RWPE1 (cell line): ENCODE results near the gene C22orf31.

ENCODE experiments used
- CTCF ChIA-PET: fragments of 350-600 bp; sonication (Branson Sonifier 250); formaldehyde crosslinking; extraction: SDS; loops from one replicate; lab custom pipeline; 2021; lab: Yijun Ruan, JAX
- POLR2A ChIA-PET: fragments of 400-600 bp; formaldehyde crosslinking; extraction: SDS; loops from one replicate; lab custom pipeline; 2020; ENCODE audit warnings: antibody characterized with exemption; ENCODE audit not compliant: low non-redundant PET; lab: Yijun Ruan, JAX
- DNase-seq: peaks from one replicate; pipeline ENCODE4 v3.0.0; 2012; ENCODE audit warnings: low spot score
- H3K27ac ChIP-seq: fragments of 450-650 bp; 2 replicates; pipeline ENCODE4 v1.5.1; 2017
- CTCF ChIP-seq: fragments of 450-650 bp; conservative IDR thresholded peaks from 2 replicates; pipeline ENCODE4 v1.5.1; 2017; ENCODE audit warnings: low read depth, mild to moderate bottlenecking

Gene C22orf31

GRCh38 chr22:29060931-29061330 lies 700 bp downstream of the C22orf31 start:
- no peak overlapping the region for H3K27ac ChIP-seq
- TF ChIP-seq CTCF, result no peak
- CTCF ChIA-PET, result no interaction called here
- DNase-seq, result no peak
- POLR2A ChIA-PET, result no interaction called here

GRCh38 chr22:29060251-29060869 lies 1.3 kb downstream of the C22orf31 start:
- POLR2A ChIA-PET, result no interaction called here

GRCh38 chr22:29056472-29056871 lies 5.2 kb downstream of the C22orf31 start:
- H3K27ac ChIP-seq, result no peak overlapping the region
- TF ChIP-seq CTCF, result no peak
- ChIA-PET CTCF (interaction anchor here (0.6 to 1.1 kb wide), 2 partner anchors 16 to 149 kb away, joined by 3 to 4 read pairs; partner anchors contain the start of gene EMID1), POLR2A (no interaction called here)
- DNase-seq, result no peak

More at GRCh38 chr22:29060251-29060869, 1.3 kb downstream of the C22orf31 start:
- DNase-seq, result no peak
- no peak for TF ChIP-seq CTCF
- H3K27ac ChIP-seq, result no peak overlapping the region
- CTCF ChIA-PET, result no interaction called here

- DNase-seq, result no peak
- no peak for TF ChIP-seq CTCF
- ChIA-PET CTCF (interaction anchor here (0.6 to 1.1 kb wide), 2 partner anchors 15 to 215 kb away, joined by 3 to 6 read pairs; no protein-coding TSS in a partner anchor), POLR2A (no interaction called here)
- no peak overlapping the region for H3K27ac ChIP-seq
Measured at GRCh38 chr22:29055192-29055830, 6.3 kb downstream of the C22orf31 start.

GRCh38 chr22:29054251-29054767 lies 7.3 kb downstream of the C22orf31 start:
- TF ChIP-seq CTCF, result no peak
- POLR2A ChIA-PET, result no interaction called here
- CTCF ChIA-PET, result interaction anchor here (0.5 to 0.6 kb wide), 2 partner anchors 48 to 88 kb away, joined by 3 read pairs; no protein-coding TSS in a partner anchor
- DNase-seq, result no peak
- no peak overlapping the region for H3K27ac ChIP-seq

- ChIA-PET POLR2A (no interaction called here), CTCF (no interaction called here)
- no peak for TF ChIP-seq CTCF
- no peak for DNase-seq
- H3K27ac ChIP-seq, result no peak overlapping the region
Measured at GRCh38 chr22:29053048-29053702, 8.5 kb downstream of the C22orf31 start.
